ENCODE measurements around the gene NDUFAF2. TPM values are rescaled to one million over a fixed set of nuclear protein-coding genes. Genes with fewer than 3 reads are reported as not detected.

Gene NDUFAF2
- total RNA-seq, 1 donor from 2014 or later: 33.1 TPM

- H3K9me3 ChIP-seq: no peaks in the 10 kb centered on the region
- H3K36me3 ChIP-seq: no peaks in the 10 kb centered on the region
- no peak overlapping the region for H3K4me3 ChIP-seq
- no peak for TF ChIP-seq POLR2A (IDR thresholded peaks at IDR 0.05)
- TF ChIP-seq POLR2AphosphoS5 (IDR thresholded peaks at IDR 0.05; ENCODE audit: insufficient read depth in 1 of 2, low read depth in 1 of 2): no peak
- TF ChIP-seq CTCF (IDR thresholded peaks at IDR 0.05): no peak
- peaks cover 12% of the 10 kb centered on the region for H3K4me1 ChIP-seq
- H3K27me3 ChIP-seq: no peaks in the 10 kb centered on the region
- H3K27ac ChIP-seq: no peak overlapping the region
- intact Hi-C loops (cut with DNase I): loop anchor here (10.0 kb wide), 1 partner anchor 167 kb away; the partner anchor contains the start of gene ZSWIM6
- no peak for DNase-seq (ENCODE audit: extremely low spot score in 2 of 2)
These were observed 222.4 kb downstream of the NDUFAF2 start for GRCh38 chr5:61167382-61167781.

GRCh38 chr5:61168951-61169350, 223.9 kb downstream of the NDUFAF2 start:
- H3K9me3 ChIP-seq: no peaks in the 10 kb centered on the region
- intact Hi-C loops (cut with DNase I): loop anchor here (10.0 kb wide), 1 partner anchor 166 kb away; the partner anchor contains the start of gene ZSWIM6
- no peak for DNase-seq (ENCODE audit: extremely low spot score in 2 of 2)
- H3K27me3 ChIP-seq: no peaks in the 10 kb centered on the region
- H3K4me1 ChIP-seq: peaks cover under 1% of the 10 kb centered on the region
- no peaks in the 10 kb centered on the region for H3K36me3 ChIP-seq
- no peak for TF ChIP-seq POLR2AphosphoS5 (IDR thresholded peaks at IDR 0.05; ENCODE audit: insufficient read depth in 1 of 2, low read depth in 1 of 2)
- no peak for TF ChIP-seq POLR2A (IDR thresholded peaks at IDR 0.05)
- no peak for TF ChIP-seq CTCF (IDR thresholded peaks at IDR 0.05)
- no peak overlapping the region for H3K4me3 ChIP-seq
- H3K27ac ChIP-seq: no peak overlapping the region

GRCh38 chr5:61171479-61171878, 226.5 kb downstream of the NDUFAF2 start:
- TF ChIP-seq POLR2A (IDR thresholded peaks at IDR 0.05) (no peak), POLR2AphosphoS5 (IDR thresholded peaks at IDR 0.05; ENCODE audit: insufficient read depth in 1 of 2, low read depth in 1 of 2) (no peak), CTCF (IDR thresholded peaks at IDR 0.05) (no peak)
- no peak overlapping the region for H3K27ac ChIP-seq
- intact Hi-C loops (cut with DNase I): no loop called here

GRCh38 chr5:61176631-61177030, 231.6 kb downstream of the NDUFAF2 start:
- intact Hi-C loops (cut with DNase I): no loop called here
- no peak for TF ChIP-seq POLR2A (IDR thresholded peaks at IDR 0.05)
- no peak for TF ChIP-seq POLR2AphosphoS5 (IDR thresholded peaks at IDR 0.05; ENCODE audit: insufficient read depth in 1 of 2, low read depth in 1 of 2)
- no peak for TF ChIP-seq CTCF (IDR thresholded peaks at IDR 0.05)
- Histone ChIP-seq H3K36me3 (no peaks in the 10 kb centered on the region), H3K4me3 (no peak overlapping the region), H3K9me3 (no peaks in the 10 kb centered on the region), H3K4me1 (no peaks in the 10 kb centered on the region), H3K27ac (no peak overlapping the region), H3K27me3 (no peaks in the 10 kb centered on the region)
- DNase-seq (ENCODE audit: extremely low spot score in 2 of 2): no peak

More at GRCh38 chr5:61171479-61171878, 226.5 kb downstream of the NDUFAF2 start:
- no peak for DNase-seq (ENCODE audit: extremely low spot score in 2 of 2)
- H3K27me3 ChIP-seq: no peaks in the 10 kb centered on the region
- H3K4me1 ChIP-seq: no peaks in the 10 kb centered on the region
- H3K36me3 ChIP-seq: no peaks in the 10 kb centered on the region
- H3K9me3 ChIP-seq: no peaks in the 10 kb centered on the region
- H3K4me3 ChIP-seq: no peak overlapping the region

- Histone ChIP-seq H3K27me3 (no peaks in the 10 kb centered on the region), H3K4me1 (no peaks in the 10 kb centered on the region), H3K9me3 (no peaks in the 10 kb centered on the region), H3K36me3 (no peaks in the 10 kb centered on the region), H3K27ac (no peak overlapping the region), H3K4me3 (no peak overlapping the region)
- intact Hi-C loops (cut with DNase I): no loop called here
- DNase-seq (ENCODE audit: extremely low spot score in 2 of 2): no peak
- TF ChIP-seq POLR2A (IDR thresholded peaks at IDR 0.05) (no peak), POLR2AphosphoS5 (IDR thresholded peaks at IDR 0.05; ENCODE audit: insufficient read depth in 1 of 2, low read depth in 1 of 2) (no peak), CTCF (IDR thresholded peaks at IDR 0.05) (no peak)
These were observed 232.1 kb downstream of the NDUFAF2 start for GRCh38 chr5:61177070-61177469.
